Measurements from ENCODE around the gene OCA2. TPM values are rescaled to one million over a fixed set of nuclear protein-coding genes. Genes with fewer than 3 reads are reported as not detected.

OCA2 gene
- total and polyA plus RNA-seq, 12 donors = 0.13 to 0.44 (median 0.23) TPM; not detected in 7

DNA sequence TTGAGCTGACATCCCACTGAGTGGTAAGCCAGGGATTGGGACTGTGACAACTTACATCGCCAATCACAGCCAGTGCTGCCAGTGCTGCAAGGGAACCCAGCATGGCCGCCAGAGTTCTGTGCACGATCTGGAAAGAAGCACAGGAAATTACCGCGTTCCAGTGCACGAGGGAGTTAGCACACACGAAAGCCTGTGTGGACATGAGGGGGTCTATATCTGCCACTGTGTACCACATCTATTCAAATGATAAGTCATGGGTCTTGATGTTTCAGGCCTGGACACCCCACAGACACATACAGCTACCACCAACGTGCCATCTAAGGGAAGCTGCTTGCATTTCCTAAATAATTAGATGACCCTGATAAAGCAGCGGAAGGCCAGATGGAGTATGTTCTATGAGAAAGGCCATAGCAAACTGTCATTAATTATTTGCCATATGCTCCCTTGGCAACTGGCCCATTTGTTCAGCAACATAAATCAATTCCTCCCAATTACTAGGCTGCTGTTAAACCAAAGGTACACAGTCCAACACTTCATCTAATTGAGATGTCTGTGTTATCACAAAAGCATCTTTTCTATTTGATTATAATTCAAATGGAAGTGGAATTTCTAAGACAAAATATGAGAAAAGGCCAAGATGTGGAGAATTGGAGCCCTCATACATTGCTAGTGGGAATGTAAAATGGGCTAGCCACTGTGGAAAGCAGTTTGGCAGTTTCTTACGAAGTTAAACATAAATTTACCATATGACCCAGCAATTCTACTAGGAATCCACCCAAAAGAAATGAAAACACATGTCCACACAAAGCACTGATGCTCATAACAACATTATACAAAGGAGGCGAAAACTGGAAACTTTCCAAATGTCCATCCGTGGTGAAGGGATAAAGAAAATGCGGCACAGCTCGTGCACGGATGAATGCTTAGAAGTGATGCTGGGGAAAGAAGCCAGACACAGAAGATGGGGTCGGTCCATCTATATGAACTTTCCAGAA lies 108.3 kb downstream of the OCA2 start:
- H3K4me3 ChIP-seq = no peak overlapping the region
- TF ChIP-seq POLR2A (IDR thresholded peaks at IDR 0.05) = no peak
- TF ChIP-seq, protein P1, sequence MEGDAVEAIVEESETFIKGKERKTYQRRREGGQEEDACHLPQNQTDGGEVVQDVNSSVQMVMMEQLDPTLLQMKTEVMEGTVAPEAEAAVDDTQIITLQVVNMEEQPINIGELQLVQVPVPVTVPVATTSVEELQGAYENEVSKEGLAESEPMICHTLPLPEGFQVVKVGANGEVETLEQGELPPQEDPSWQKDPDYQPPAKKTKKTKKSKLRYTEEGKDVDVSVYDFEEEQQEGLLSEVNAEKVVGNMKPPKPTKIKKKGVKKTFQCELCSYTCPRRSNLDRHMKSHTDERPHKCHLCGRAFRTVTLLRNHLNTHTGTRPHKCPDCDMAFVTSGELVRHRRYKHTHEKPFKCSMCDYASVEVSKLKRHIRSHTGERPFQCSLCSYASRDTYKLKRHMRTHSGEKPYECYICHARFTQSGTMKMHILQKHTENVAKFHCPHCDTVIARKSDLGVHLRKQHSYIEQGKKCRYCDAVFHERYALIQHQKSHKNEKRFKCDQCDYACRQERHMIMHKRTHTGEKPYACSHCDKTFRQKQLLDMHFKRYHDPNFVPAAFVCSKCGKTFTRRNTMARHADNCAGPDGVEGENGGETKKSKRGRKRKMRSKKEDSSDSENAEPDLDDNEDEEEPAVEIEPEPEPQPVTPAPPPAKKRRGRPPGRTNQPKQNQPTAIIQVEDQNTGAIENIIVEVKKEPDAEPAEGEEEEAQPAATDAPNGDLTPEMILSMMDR (IDR thresholded peaks at IDR 0.05) = no peak
- DNase-seq = no peak
- intact Hi-C loops (cut with DNase I) = no loop called here
- H3K27me3 ChIP-seq = no peaks in the 10 kb centered on the region
- no peaks in the 10 kb centered on the region for H3K36me3 ChIP-seq (replicated peaks in 1 of 2)
- WGBS, 4 donors = 63 to 67% (median 64%) methylated on average over 12 to 16 of the region's 16 CpGs
- no peak overlapping the region for H3K27ac ChIP-seq
- no peaks in the 10 kb centered on the region for H3K9me3 ChIP-seq (replicated peaks in 1 of 3)
- H3K4me1 ChIP-seq (replicated peaks in 1 of 2) = no peaks in the 10 kb centered on the region

DNA sequence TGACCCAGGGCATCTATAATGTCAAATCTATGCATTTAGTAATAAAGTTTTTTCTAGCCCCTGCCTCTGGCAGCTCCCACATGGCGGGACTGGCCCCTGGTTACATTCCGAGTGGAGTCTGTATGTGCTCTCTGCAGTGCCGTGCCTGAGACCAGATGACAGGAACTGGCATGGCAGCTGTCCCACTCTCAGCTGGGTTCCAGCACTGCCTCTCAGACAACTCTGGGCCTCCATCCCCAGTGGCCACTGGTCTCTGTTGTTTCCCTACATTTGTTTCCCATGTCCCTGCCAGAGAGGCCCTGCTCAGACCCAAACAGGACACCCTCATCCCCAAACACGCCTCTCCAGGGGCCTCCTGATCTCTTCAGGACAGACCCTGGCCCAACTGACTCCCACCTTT lies 109.3 kb downstream of the OCA2 start:
- H3K36me3 ChIP-seq (replicated peaks in 1 of 2) = no peaks in the 10 kb centered on the region
- H3K9me3 ChIP-seq (replicated peaks in 1 of 3) = no peaks in the 10 kb centered on the region
- no peaks in the 10 kb centered on the region for H3K27me3 ChIP-seq
- intact Hi-C loops (cut with DNase I) = no loop called here
- H3K27ac ChIP-seq = no peak overlapping the region
- no peak for DNase-seq
- no peak overlapping the region for H3K4me3 ChIP-seq
- TF ChIP-seq POLR2A (IDR thresholded peaks at IDR 0.05) = no peak
- TF ChIP-seq, protein P1 (IDR thresholded peaks at IDR 0.05) = no peak
- WGBS, 4 donors = 76 to 84% (median 79%) methylated on average over 4 of the region's 4 CpGs
- H3K4me1 ChIP-seq (replicated peaks in 1 of 2) = no peaks in the 10 kb centered on the region

DNA sequence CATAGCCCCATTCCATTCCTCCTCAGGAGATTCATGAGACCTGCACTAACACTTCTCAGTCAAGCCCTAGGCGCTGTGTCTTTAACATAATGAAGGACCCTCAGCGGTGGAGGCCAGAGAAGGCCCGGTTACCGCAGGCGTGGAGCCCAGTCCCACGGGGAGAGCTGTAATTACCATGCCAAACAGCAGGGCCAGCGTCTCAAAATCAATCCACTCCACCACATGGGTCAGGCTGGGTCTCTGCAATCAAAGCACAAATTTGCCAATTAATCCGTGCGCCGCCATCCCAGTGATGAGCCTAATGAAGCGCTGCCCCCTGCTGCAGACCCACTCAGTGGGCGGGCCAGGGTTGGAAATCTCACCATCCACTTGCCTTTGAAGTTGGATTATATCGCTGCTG lies 109.7 kb downstream of the OCA2 start:
- Histone ChIP-seq H3K27ac (no peak overlapping the region), H3K27me3 (no peaks in the 10 kb centered on the region), H3K9me3 (replicated peaks in 1 of 3) (no peaks in the 10 kb centered on the region), H3K4me3 (no peak overlapping the region), H3K4me1 (replicated peaks in 1 of 2) (no peaks in the 10 kb centered on the region), H3K36me3 (replicated peaks in 1 of 2) (no peaks in the 10 kb centered on the region)
- intact Hi-C loops (cut with DNase I) = no loop called here
- no peak for TF ChIP-seq POLR2A (IDR thresholded peaks at IDR 0.05)
- TF ChIP-seq, protein P1 (IDR thresholded peaks at IDR 0.05) = no peak
- WGBS, 4 donors = 83 to 88% (median 85%) methylated on average over 13 of the region's 13 CpGs
- no peak for DNase-seq

DNA sequence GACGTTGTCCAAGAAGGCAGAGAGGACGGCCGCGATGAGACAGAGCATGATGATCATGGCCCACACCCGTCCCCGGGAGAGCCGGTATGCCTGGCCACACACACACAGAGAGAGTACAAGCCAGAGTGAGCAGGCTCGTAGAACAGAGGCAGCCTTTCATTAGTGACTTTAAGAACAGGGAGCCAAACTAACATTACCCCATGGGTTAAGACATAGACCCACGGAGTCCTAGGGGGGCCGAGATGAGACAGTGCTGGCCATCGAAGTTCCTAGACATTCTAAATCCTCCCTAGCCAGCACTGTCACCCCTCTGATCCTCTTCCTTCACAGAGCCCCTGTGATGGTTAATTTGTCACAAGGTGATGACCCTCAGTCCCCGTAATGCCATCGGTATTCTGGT lies 114.0 kb downstream of the OCA2 start:
- DNase-seq = no peak
- no peak overlapping the region for H3K27ac ChIP-seq
- H3K27me3 ChIP-seq = no peaks in the 10 kb centered on the region
- no peak for TF ChIP-seq POLR2A (IDR thresholded peaks at IDR 0.05)
- TF ChIP-seq, protein P1 (IDR thresholded peaks at IDR 0.05) = no peak
- 80 to 88% (median 87%) methylated on average over 12 to 13 of the region's 13 CpGs for WGBS, 4 donors
- no peak overlapping the region for H3K4me3 ChIP-seq
- no peaks in the 10 kb centered on the region for H3K36me3 ChIP-seq (replicated peaks in 1 of 2)
- no peaks in the 10 kb centered on the region for H3K9me3 ChIP-seq (replicated peaks in 1 of 3)
- intact Hi-C loops (cut with DNase I) = no loop called here
- H3K4me1 ChIP-seq (replicated peaks in 1 of 2) = no peaks in the 10 kb centered on the region
